ENCODE data around the gene HNRNPUL2. TPM values are rescaled to one million over a fixed set of nuclear protein-coding genes. Genes with fewer than 3 reads are reported as not detected.
A peak's percentile ranks its signal among the peaks of the same experiment; 100 is the strongest.

HNRNPUL2 gene
- polyA plus RNA-seq, 4 donors: 71.1 to 91.1 (median 84.8) TPM

- peak in 1 of 4 donors; percentile 75 for DNase-seq (ENCODE audit: low read depth in 4 of 4, low spot score in 3 of 4)
These were observed 55.5 kb downstream of the HNRNPUL2 start, which contains the start of the genes LBHD1 and UQCC3 for GRCh38 chr11:62671608-62672389. Gene LBHD1 (minus strand): TSS chr11:62672267. CDS start chr11:62670031, 2,236 bp downstream. Gene UQCC3 (plus strand): TSS chr11:62671673. CDS start chr11:62671746, 73 bp downstream.

DNA sequence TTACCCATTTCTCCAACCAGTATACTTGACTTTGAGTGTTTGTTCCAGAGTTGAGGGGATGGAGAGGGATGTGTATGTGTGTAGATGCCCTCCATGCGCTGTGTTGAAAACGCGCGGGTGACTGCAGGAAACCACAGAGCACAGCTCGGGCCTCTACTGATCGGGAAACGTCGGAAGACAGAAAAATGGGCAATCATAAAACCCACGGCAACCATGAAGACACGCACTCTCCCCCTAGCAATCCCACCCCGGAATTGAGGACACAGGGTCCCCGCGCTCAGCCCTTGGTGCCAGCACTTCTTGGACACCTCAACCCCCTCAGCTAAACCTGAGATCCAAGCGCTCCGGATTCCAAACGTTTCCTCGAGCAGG is 56.0 kb downstream of the HNRNPUL2 start:
- DNase-seq (ENCODE audit: low read depth in 4 of 4, low spot score in 3 of 4): no peak

DNA sequence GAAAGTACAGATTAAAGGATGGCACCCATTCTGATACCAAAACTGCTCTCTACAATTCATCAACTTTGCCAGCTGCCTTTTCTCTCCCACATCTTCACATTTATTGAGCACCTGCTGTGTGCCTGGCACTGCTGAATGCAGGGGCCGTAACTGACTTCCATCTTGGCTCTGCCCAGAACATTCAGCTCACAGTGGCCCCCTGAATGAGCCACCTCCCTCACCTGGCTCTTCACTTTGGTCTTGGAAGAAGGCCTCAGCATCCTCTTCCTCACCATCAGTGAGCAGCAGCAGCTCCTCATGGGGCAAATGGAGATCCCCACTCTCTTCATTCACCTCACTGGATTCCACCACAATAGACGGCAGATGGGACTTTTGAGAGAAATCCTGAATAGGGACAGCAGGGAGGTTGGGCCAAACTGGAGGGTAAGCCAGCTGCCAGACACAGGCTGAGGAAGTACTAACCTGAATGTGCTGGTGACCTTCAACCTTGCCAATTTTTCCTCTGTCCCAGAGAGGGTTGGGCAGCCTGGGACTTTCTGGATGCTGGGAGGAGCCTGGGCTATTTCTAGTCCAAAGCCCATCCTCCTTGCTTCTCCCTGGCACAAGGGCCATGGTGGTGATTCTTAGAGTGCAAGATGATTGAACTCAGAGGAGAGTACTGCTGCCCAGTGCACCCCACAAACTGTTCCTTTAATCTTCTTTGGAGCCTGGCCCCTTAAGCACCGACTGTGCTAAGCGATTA is 57.7 kb downstream of the HNRNPUL2 start:
- no peak for DNase-seq (ENCODE audit: low read depth in 4 of 4, low spot score in 3 of 4)

DNA sequence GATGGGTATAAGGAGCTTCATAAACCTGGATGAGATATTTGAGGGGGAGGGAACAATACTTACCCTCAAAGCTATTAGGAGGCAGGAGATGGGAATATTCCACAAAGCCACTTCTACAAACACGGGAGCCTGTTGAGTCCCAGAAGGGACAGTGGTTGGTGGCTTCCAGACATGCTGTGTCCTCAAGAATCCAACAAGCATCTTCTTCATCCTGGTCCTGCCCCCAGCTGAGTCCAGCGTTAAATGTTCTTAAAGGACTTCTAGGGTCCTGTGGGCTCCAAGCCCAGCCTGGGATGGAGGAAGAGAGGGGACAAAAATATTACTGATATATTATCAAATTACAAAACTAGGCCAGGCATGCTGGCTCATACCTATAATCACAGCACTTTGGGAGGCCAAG is 59.8 kb downstream of the HNRNPUL2 start:
- no peak for DNase-seq (ENCODE audit: low read depth in 4 of 4, low spot score in 3 of 4)

GRCh38 chr11:62666259-62666926 is 60.9 kb downstream of the HNRNPUL2 start:
- DNase-seq (ENCODE audit: low read depth in 4 of 4, low spot score in 3 of 4): no peak

GRCh38 chr11:62665599-62666258 is 61.5 kb downstream of the HNRNPUL2 start:
- DNase-seq (ENCODE audit: low read depth in 4 of 4, low spot score in 3 of 4): no peak

DNA sequence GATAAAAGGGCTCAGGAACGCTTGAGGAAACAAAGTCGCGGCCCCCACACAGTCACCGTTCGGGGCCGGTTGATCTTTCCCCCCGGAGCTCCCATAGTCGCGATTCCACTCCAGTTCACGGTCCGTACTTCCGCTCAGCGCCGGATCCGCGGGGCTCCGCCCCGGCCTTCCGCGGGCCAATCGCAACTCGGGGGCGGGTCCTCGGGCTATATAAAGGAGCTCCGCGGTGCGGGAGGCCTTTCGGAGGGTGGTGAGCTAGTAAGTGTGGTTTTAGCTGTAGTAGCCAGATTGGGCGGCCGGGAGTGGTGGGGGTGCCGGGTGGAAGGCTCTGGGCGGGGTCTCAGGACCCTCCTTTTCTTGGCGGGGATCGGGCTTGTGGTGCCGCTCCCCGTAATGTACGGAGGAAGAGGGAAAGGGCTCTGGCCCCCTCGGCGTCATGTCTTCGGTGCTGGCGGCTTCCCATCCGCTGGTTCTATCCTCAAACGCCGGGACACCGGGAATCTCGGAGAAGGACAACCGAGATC is 62.1 kb downstream of the HNRNPUL2 start, which contains the start of the genes C11orf98 and CSKMT:
Gene C11orf98 (minus strand): TSS at position 136 of the 524 bp plus-strand sequence. CDS start 41 bp downstream, at position 95.
Gene CSKMT (plus strand): TSS at position 238 of the 524 bp plus-strand sequence. CDS start 568 bp downstream, outside the sequence.
- DNase-seq (ENCODE audit: low read depth in 4 of 4, low spot score in 3 of 4): peak; percentile 90 to 94 (median 92)

GRCh38 chr11:62664405-62665074 is 62.7 kb downstream of the HNRNPUL2 start:
- DNase-seq (ENCODE audit: low read depth in 4 of 4, low spot score in 3 of 4): no peak

Other genes starting within 250 kb of the HNRNPUL2 start
- 100 to 1,000 TPM; 189 to 439 (median 222) TPM for gene AHNAK, start 180.7 kb downstream of the HNRNPUL2 start, polyA plus RNA-seq (ENCODE audit: insufficient read length in 4 of 4)
- 1,000 to 10,000 TPM; 1,909 to 2,321 (median 2,191) TPM for gene EEF1G, start 153.6 kb downstream of the HNRNPUL2 start, polyA plus RNA-seq (ENCODE audit: insufficient read length in 4 of 4)
- gene TUT1, start 135.9 kb downstream of the HNRNPUL2 start, polyA plus RNA-seq (ENCODE audit: insufficient read length in 4 of 4): 10 to 100 TPM; 18.7 to 25.0 (median 21.1) TPM
- gene MTA2, start 125.6 kb downstream of the HNRNPUL2 start, polyA plus RNA-seq (ENCODE audit: insufficient read length in 4 of 4): 100 to 1,000 TPM in 1 of 4 donors, 10 to 100 TPM in 3; 83.7 to 106 (median 94.6) TPM
- gene EML3, start 114.7 kb downstream of the HNRNPUL2 start, polyA plus RNA-seq (ENCODE audit: insufficient read length in 4 of 4): 10 to 100 TPM; 31.8 to 42.3 (median 38.6) TPM
- 1 to 10 TPM; 3.1 to 6.9 (median 3.6) TPM for gene ROM1, start 114.2 kb downstream of the HNRNPUL2 start, polyA plus RNA-seq (ENCODE audit: insufficient read length in 4 of 4)
- gene B3GAT3, start 105.5 kb downstream of the HNRNPUL2 start, polyA plus RNA-seq (ENCODE audit: insufficient read length in 4 of 4): 10 to 100 TPM; 27.2 to 49.9 (median 29.8) TPM
- 100 to 1,000 TPM; 363 to 404 (median 379) TPM for gene GANAB, start 80.8 kb downstream of the HNRNPUL2 start, polyA plus RNA-seq (ENCODE audit: insufficient read length in 4 of 4)
- 10 to 100 TPM; 15.7 to 21.6 (median 18.1) TPM for gene INTS5, start 74.2 kb downstream of the HNRNPUL2 start, polyA plus RNA-seq (ENCODE audit: insufficient read length in 4 of 4)
- gene C11orf98, start 62.2 kb downstream of the HNRNPUL2 start, polyA plus RNA-seq (ENCODE audit: insufficient read length in 4 of 4): 10 to 100 TPM; 44.7 to 64.6 (median 53.5) TPM
- 1 to 10 TPM; 4.4 to 6.6 (median 6.0) TPM for gene CSKMT, start 62.1 kb downstream of the HNRNPUL2 start, polyA plus RNA-seq (ENCODE audit: insufficient read length in 4 of 4)
- gene UQCC3, start 55.8 kb downstream of the HNRNPUL2 start, polyA plus RNA-seq (ENCODE audit: insufficient read length in 4 of 4): 10 to 100 TPM in 1 of 4 donors, 1 to 10 TPM in 3; 6.0 to 12.6 (median 7.6) TPM
- 1 to 10 TPM; 5.6 to 8.5 (median 6.1) TPM for gene LBHD1, start 55.2 kb downstream of the HNRNPUL2 start, polyA plus RNA-seq (ENCODE audit: insufficient read length in 4 of 4)
- gene UBXN1, start 48.4 kb downstream of the HNRNPUL2 start, polyA plus RNA-seq (ENCODE audit: insufficient read length in 4 of 4): 100 to 1,000 TPM; 109 to 166 (median 156) TPM
- gene LRRN4CL, start 37.9 kb downstream of the HNRNPUL2 start, polyA plus RNA-seq (ENCODE audit: insufficient read length in 4 of 4): 1 to 10 TPM in 3 of 4 donors, under 1 TPM in 1; 0.92 to 9.5 (median 1.4) TPM
- gene BSCL2, start 20.0 kb downstream of the HNRNPUL2 start, polyA plus RNA-seq (ENCODE audit: insufficient read length in 4 of 4): 10 to 100 TPM; 48.7 to 71.0 (median 56.2) TPM
- 1 to 10 TPM; 1.5 to 2.4 (median 1.9) TPM for gene GNG3, start 19.8 kb downstream of the HNRNPUL2 start, polyA plus RNA-seq (ENCODE audit: insufficient read length in 4 of 4)
- gene TTC9C, start 1.0 kb upstream of the HNRNPUL2 start, polyA plus RNA-seq (ENCODE audit: insufficient read length in 4 of 4): 10 to 100 TPM; 38.8 to 46.5 (median 44.0) TPM
- gene ZBTB3, start 26.7 kb upstream of the HNRNPUL2 start, polyA plus RNA-seq (ENCODE audit: insufficient read length in 4 of 4): 1 to 10 TPM; 3.9 to 8.9 (median 7.6) TPM
- gene POLR2G, start 34.1 kb upstream of the HNRNPUL2 start, polyA plus RNA-seq (ENCODE audit: insufficient read length in 4 of 4): 100 to 1,000 TPM; 102 to 155 (median 145) TPM
- 10 to 100 TPM; 19.8 to 43.2 (median 26.6) TPM for gene TAF6L, start 43.9 kb upstream of the HNRNPUL2 start, polyA plus RNA-seq (ENCODE audit: insufficient read length in 4 of 4)
- gene TMEM179B, start 59.9 kb upstream of the HNRNPUL2 start, polyA plus RNA-seq (ENCODE audit: insufficient read length in 4 of 4): 10 to 100 TPM; 38.8 to 68.4 (median 63.9) TPM
- gene TMEM223, start 64.5 kb upstream of the HNRNPUL2 start, polyA plus RNA-seq (ENCODE audit: insufficient read length in 4 of 4): 10 to 100 TPM; 19.4 to 31.0 (median 23.3) TPM
- gene NXF1, start 78.0 kb upstream of the HNRNPUL2 start, polyA plus RNA-seq (ENCODE audit: insufficient read length in 4 of 4): 100 to 1,000 TPM; 109 to 125 (median 121) TPM
- 10 to 100 TPM; 53.3 to 57.3 (median 55.5) TPM for gene STX5, start 104.6 kb upstream of the HNRNPUL2 start, polyA plus RNA-seq (ENCODE audit: insufficient read length in 4 of 4)
- under 1 TPM in 3 of 4 donors, not detected in 1; 0.32 to 0.63 (median 0.38) TPM for gene TEX54, start 105.4 kb upstream of the HNRNPUL2 start, polyA plus RNA-seq (ENCODE audit: insufficient read length in 4 of 4)
- 10 to 100 TPM; 30.2 to 50.4 (median 35.3) TPM for gene WDR74, start 112.1 kb upstream of the HNRNPUL2 start, polyA plus RNA-seq (ENCODE audit: insufficient read length in 4 of 4)
- 100 to 1,000 TPM in 3 of 4 donors, 10 to 100 TPM in 1; 81.0 to 207 (median 159) TPM for gene SLC3A2, start 153.4 kb upstream of the HNRNPUL2 start, polyA plus RNA-seq (ENCODE audit: insufficient read length in 4 of 4)
- under 1 TPM in 2 of 4 donors, not detected in 2; 0.05 to 0.40 TPM for gene CHRM1, start 193.9 kb upstream of the HNRNPUL2 start, polyA plus RNA-seq (ENCODE audit: insufficient read length in 4 of 4)